GM19452 (cell line): ENCODE data around the gene CREB5.

ENCODE experiments used
- ATAC-seq: cut with Tn5 transposase; IDR thresholded peaks from one replicate; pipeline ENCODE4 v1.9.1; 2021; ENCODE audit not compliant: unreplicated experiment

The CREB5 gene

GRCh38 chr7:28871631-28872030 is 459.3 kb downstream of the CREB5 start:
- no peak for ATAC-seq

GRCh38 chr7:28872226-28872625 is 459.9 kb downstream of the CREB5 start:
- no peak for ATAC-seq

GRCh38 chr7:28873365-28873764 is 461.0 kb downstream of the CREB5 start:
- no peak for ATAC-seq

GRCh38 chr7:28874001-28874400 is 461.7 kb downstream of the CREB5 start:
- ATAC-seq: no peak
